ENCODE measurements around the gene PPM1H. TPM values are rescaled to one million over a fixed set of nuclear protein-coding genes. Genes with fewer than 3 reads are reported as not detected.
A peak's percentile ranks its signal among the peaks of the same experiment; 100 is the strongest.

PPM1H gene
- total RNA-seq, 1 donor from 2014 or later, result 3.9 TPM

GRCh38 chr12:62697893-62698292 is 237.1 kb downstream of the PPM1H start:
- no peak overlapping the region for H3K4me3 ChIP-seq (ENCODE audit: low read depth, low read length)
- no peak for DNase-seq (ENCODE audit: low read depth)
- no peak for TF ChIP-seq CTCF (conservative IDR thresholded peaks at IDR 0.05; ENCODE audit: low read depth, low read length)

GRCh38 chr12:62695696-62696095 is 239.3 kb downstream of the PPM1H start:
- no peak for TF ChIP-seq CTCF (conservative IDR thresholded peaks at IDR 0.05; ENCODE audit: low read depth, low read length)
- no peak for DNase-seq (ENCODE audit: low read depth)
- H3K4me3 ChIP-seq (ENCODE audit: low read depth, low read length), result no peak overlapping the region

GRCh38 chr12:62694632-62695031 is 240.3 kb downstream of the PPM1H start:
- TF ChIP-seq CTCF (conservative IDR thresholded peaks at IDR 0.05; ENCODE audit: low read depth, low read length), result no peak
- H3K4me3 ChIP-seq (ENCODE audit: low read depth, low read length), result no peak overlapping the region
- no peak for DNase-seq (ENCODE audit: low read depth)

- no peak for TF ChIP-seq CTCF (conservative IDR thresholded peaks at IDR 0.05; ENCODE audit: low read depth, low read length)
- no peak for DNase-seq (ENCODE audit: low read depth)
These were observed 240.8 kb downstream of the PPM1H start for GRCh38 chr12:62694116-62694515.

GRCh38 chr12:62693376-62694050 is 241.4 kb downstream of the PPM1H start:
- no peak for DNase-seq (ENCODE audit: low read depth)
- TF ChIP-seq CTCF (conservative IDR thresholded peaks at IDR 0.05; ENCODE audit: low read depth, low read length), result no peak
- H3K4me3 ChIP-seq (ENCODE audit: low read depth, low read length), result no peak overlapping the region

More at GRCh38 chr12:62694116-62694515, 240.8 kb downstream of the PPM1H start:
- no peak overlapping the region for H3K4me3 ChIP-seq (ENCODE audit: low read depth, low read length)

GRCh38 chr12:62692884-62693283 is 242.1 kb downstream of the PPM1H start:
- no peak overlapping the region for H3K4me3 ChIP-seq (ENCODE audit: low read depth, low read length)
- DNase-seq (ENCODE audit: low read depth), result peak; percentile 32
- TF ChIP-seq CTCF (conservative IDR thresholded peaks at IDR 0.05; ENCODE audit: low read depth, low read length), result no peak

- no peak for TF ChIP-seq CTCF (conservative IDR thresholded peaks at IDR 0.05; ENCODE audit: low read depth, low read length)
- no peak for DNase-seq (ENCODE audit: low read depth)
These were observed 243.6 kb downstream of the PPM1H start for GRCh38 chr12:62691309-62691708.

More at GRCh38 chr12:62691309-62691708, 243.6 kb downstream of the PPM1H start:
- H3K4me3 ChIP-seq (ENCODE audit: low read depth, low read length), result no peak overlapping the region
